ENCODE results near the gene FBXO24. TPM values are rescaled to one million over a fixed set of nuclear protein-coding genes. Genes with fewer than 3 reads are reported as not detected.
A peak's percentile ranks its signal among the peaks of the same experiment; 100 is the strongest.

Gene FBXO24
- total RNA-seq, 1 donor from 2014 or later: 1.2 TPM

DNA sequence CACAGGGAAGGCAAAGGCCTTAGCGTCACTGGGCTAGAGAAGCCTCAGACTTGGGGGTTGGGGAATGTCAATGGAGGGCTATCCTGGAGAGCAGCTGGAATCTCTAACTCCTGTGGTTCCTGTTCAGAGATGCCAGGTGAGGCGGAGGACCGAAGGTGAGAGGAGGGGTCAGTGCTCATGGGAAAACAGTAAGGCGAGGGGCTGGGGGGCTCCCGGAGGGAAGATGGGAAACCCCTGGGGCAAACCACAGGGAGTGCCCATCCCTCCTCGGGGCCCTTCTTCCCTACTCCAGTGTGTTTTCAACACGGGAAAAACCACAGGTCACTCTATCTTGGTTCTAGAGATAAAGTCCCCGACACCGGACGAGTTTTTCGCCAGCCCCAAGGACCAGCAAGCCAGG lies 3.5 kb upstream of the FBXO24 start:
- peaks cover 34% of the 10 kb centered on the region for H4K20me1 ChIP-seq (ENCODE audit: low read depth)
- H3K27ac ChIP-seq: no peak overlapping the region
- Mint-ChIP-seq H3K4me1 (peaks cover 22% of the 10 kb centered on the region), H3K27ac (peak overlapping the region; percentile 58), H3K9me3 (no peaks in the 10 kb centered on the region), H3K27me3 (ENCODE audit: insufficient read depth, low read depth) (peaks cover 5% of the 10 kb centered on the region), H3K4me3 (peak overlapping the region; percentile 18), H3K36me3 (no peaks in the 10 kb centered on the region)
- H3F3A ChIP-seq (ENCODE audit: low read depth): peaks cover 20% of the 10 kb centered on the region
- H3K27me3 ChIP-seq: no peaks in the 10 kb centered on the region
- H3K4me2 ChIP-seq: no peak overlapping the region
- H3K4me1 ChIP-seq: peaks cover 16% of the 10 kb centered on the region
- no peak overlapping the region for H3K4me3 ChIP-seq
- H3K9ac ChIP-seq: no peak overlapping the region
- no peaks in the 10 kb centered on the region for H3K9me3 ChIP-seq (ENCODE audit: low read depth)
- peaks cover 16% of the 10 kb centered on the region for H3K79me2 ChIP-seq (ENCODE audit: low read depth)
- no peaks in the 10 kb centered on the region for H3K36me3 ChIP-seq
- no peak overlapping the region for H2AFZ ChIP-seq (replicated peaks)
- no peak for TF ChIP-seq EZH2phosphoT487 (IDR thresholded peaks at IDR 0.05)
- TF ChIP-seq, protein P1, sequence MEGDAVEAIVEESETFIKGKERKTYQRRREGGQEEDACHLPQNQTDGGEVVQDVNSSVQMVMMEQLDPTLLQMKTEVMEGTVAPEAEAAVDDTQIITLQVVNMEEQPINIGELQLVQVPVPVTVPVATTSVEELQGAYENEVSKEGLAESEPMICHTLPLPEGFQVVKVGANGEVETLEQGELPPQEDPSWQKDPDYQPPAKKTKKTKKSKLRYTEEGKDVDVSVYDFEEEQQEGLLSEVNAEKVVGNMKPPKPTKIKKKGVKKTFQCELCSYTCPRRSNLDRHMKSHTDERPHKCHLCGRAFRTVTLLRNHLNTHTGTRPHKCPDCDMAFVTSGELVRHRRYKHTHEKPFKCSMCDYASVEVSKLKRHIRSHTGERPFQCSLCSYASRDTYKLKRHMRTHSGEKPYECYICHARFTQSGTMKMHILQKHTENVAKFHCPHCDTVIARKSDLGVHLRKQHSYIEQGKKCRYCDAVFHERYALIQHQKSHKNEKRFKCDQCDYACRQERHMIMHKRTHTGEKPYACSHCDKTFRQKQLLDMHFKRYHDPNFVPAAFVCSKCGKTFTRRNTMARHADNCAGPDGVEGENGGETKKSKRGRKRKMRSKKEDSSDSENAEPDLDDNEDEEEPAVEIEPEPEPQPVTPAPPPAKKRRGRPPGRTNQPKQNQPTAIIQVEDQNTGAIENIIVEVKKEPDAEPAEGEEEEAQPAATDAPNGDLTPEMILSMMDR (IDR thresholded peaks at IDR 0.05): no peak
- no peak for TF ChIP-seq EZH2 (IDR thresholded peaks at IDR 0.05)
- DNase-seq (ENCODE audit: low spot score): no peak

- H3K27ac ChIP-seq: no peak overlapping the region
- no peaks in the 10 kb centered on the region for H3K36me3 ChIP-seq
- no peak overlapping the region for H2AFZ ChIP-seq (replicated peaks)
These were observed 2.7 kb upstream of the FBXO24 start for GRCh38 chr7:100583132-100584053.

GRCh38 chr7:100584054-100584682 lies 2.0 kb upstream of the FBXO24 start:
- no peak for TF ChIP-seq EZH2phosphoT487 (IDR thresholded peaks at IDR 0.05)
- TF ChIP-seq, protein P1 (IDR thresholded peaks at IDR 0.05): no peak
- TF ChIP-seq EZH2 (IDR thresholded peaks at IDR 0.05): no peak
- H3K36me3 Mint-ChIP-seq: no peaks in the 10 kb centered on the region
- H3K36me3 ChIP-seq: no peaks in the 10 kb centered on the region
- H3F3A ChIP-seq (ENCODE audit: low read depth): peaks cover 34% of the 10 kb centered on the region
- peaks cover 34% of the 10 kb centered on the region for H4K20me1 ChIP-seq (ENCODE audit: low read depth)
- peaks cover 8% of the 10 kb centered on the region for H3K27me3 Mint-ChIP-seq (ENCODE audit: insufficient read depth, low read depth)
- peaks cover 30% of the 10 kb centered on the region for H3K4me1 Mint-ChIP-seq
- peak overlapping the region; percentile 98 for H3K4me3 Mint-ChIP-seq
- H2AFZ ChIP-seq (replicated peaks): no peak overlapping the region
- peak overlapping the region; percentile 75 for H3K4me3 ChIP-seq
- peaks cover 16% of the 10 kb centered on the region for H3K79me2 ChIP-seq (ENCODE audit: low read depth)
- no peaks in the 10 kb centered on the region for H3K9me3 ChIP-seq (ENCODE audit: low read depth)
- peak overlapping the region; percentile 62 for H3K27ac Mint-ChIP-seq
- DNase-seq (ENCODE audit: low spot score): peak; percentile 28
- H3K9me3 Mint-ChIP-seq: no peaks in the 10 kb centered on the region
- H3K9ac ChIP-seq: no peak overlapping the region
- H3K27ac ChIP-seq: no peak overlapping the region
- peak overlapping the region; percentile 90 for H3K4me2 ChIP-seq
- peaks cover 25% of the 10 kb centered on the region for H3K4me1 ChIP-seq
- H3K27me3 ChIP-seq: no peaks in the 10 kb centered on the region

More at GRCh38 chr7:100583132-100584053, 2.7 kb upstream of the FBXO24 start:
- TF ChIP-seq EZH2 (IDR thresholded peaks at IDR 0.05) (no peak), EZH2phosphoT487 (IDR thresholded peaks at IDR 0.05) (no peak)
- TF ChIP-seq, protein P1 (IDR thresholded peaks at IDR 0.05): no peak
- DNase-seq (ENCODE audit: low spot score): no peak
- Histone ChIP-seq H3K79me2 (ENCODE audit: low read depth) (peaks cover 16% of the 10 kb centered on the region), H3K4me2 (peak overlapping the region; percentile 90), H3K27me3 (no peaks in the 10 kb centered on the region), H3K9ac (no peak overlapping the region), H3F3A (ENCODE audit: low read depth) (peaks cover 26% of the 10 kb centered on the region), H3K4me1 (peaks cover 22% of the 10 kb centered on the region), H4K20me1 (ENCODE audit: low read depth) (peaks cover 34% of the 10 kb centered on the region), H3K4me3 (no peak overlapping the region), H3K9me3 (ENCODE audit: low read depth) (no peaks in the 10 kb centered on the region)
- Mint-ChIP-seq H3K9me3 (no peaks in the 10 kb centered on the region), H3K27me3 (ENCODE audit: insufficient read depth, low read depth) (peaks cover 7% of the 10 kb centered on the region), H3K36me3 (no peaks in the 10 kb centered on the region), H3K4me1 (peaks cover 26% of the 10 kb centered on the region), H3K4me3 (peak overlapping the region; percentile 98), H3K27ac (peak overlapping the region; percentile 62)
